Renal cortical epithelial cell (primary cell): Measurements from ENCODE around the gene ZHX3. TPM values are rescaled to one million over a fixed set of nuclear protein-coding genes. Genes with fewer than 3 reads are reported as not detected.

Source experiments
- DNase-seq: peaks from one replicate; pipeline ENCODE4 v3.0.0-alpha.2; 2011; ENCODE audit warnings: low read depth
- total RNA-seq: library from RNA; depleted of rRNA; stranded (reverse); fragments of >200 nt; gene quantifications from 2 replicates; pipeline ENCODE4 v1.2.3, GENCODE V29; 2014

Gene ZHX3
- total RNA-seq, 1 donor from 2014 or later = 59.4 TPM

- peak; percentile 53 for DNase-seq
Observed at GRCh38 chr20:41223112-41223511, 94.4 kb downstream of the ZHX3 start.

- peak; percentile 37 for DNase-seq
Observed at GRCh38 chr20:41222703-41223102, 94.8 kb downstream of the ZHX3 start.

- peak; percentile 57 for DNase-seq
Observed at GRCh38 chr20:41222296-41222695, 95.2 kb downstream of the ZHX3 start.

GRCh38 chr20:41221614-41222218 is 95.8 kb downstream of the ZHX3 start:
- DNase-seq = no peak

GRCh38 chr20:41219824-41220223 is 97.7 kb downstream of the ZHX3 start:
- DNase-seq = no peak

GRCh38 chr20:41218466-41218865 is 99.1 kb downstream of the ZHX3 start:
- DNase-seq = peak; percentile 55

GRCh38 chr20:41217422-41217821 is 100.1 kb downstream of the ZHX3 start:
- DNase-seq = no peak

- DNase-seq = no peak
Observed at GRCh38 chr20:41214666-41215065, 102.9 kb downstream of the ZHX3 start.

GRCh38 chr20:41214202-41214601 is 103.3 kb downstream of the ZHX3 start:
- DNase-seq = no peak

GRCh38 chr20:41213150-41213820 is 104.2 kb downstream of the ZHX3 start:
- DNase-seq = peak; percentile 39

- DNase-seq = no peak
Observed at GRCh38 chr20:41205313-41205712, 112.2 kb downstream of the ZHX3 start.

- DNase-seq = no peak
Observed at GRCh38 chr20:41204304-41205265, 112.9 kb downstream of the ZHX3 start.

GRCh38 chr20:41203660-41204059 is 113.9 kb downstream of the ZHX3 start:
- DNase-seq = no peak

- DNase-seq = no peak
Observed at GRCh38 chr20:41202426-41202825, 115.1 kb downstream of the ZHX3 start.

- DNase-seq = no peak
Observed at GRCh38 chr20:41201760-41202159, 115.8 kb downstream of the ZHX3 start.

GRCh38 chr20:41200446-41201202 is 116.9 kb downstream of the ZHX3 start:
- DNase-seq = no peak

- DNase-seq = no peak
Observed at GRCh38 chr20:41198443-41198842, 119.1 kb downstream of the ZHX3 start.

- no peak for DNase-seq
Observed at GRCh38 chr20:41196653-41197225, 120.8 kb downstream of the ZHX3 start.

GRCh38 chr20:41192575-41192974 is 125.0 kb downstream of the ZHX3 start:
- DNase-seq = no peak

GRCh38 chr20:41191562-41192500 is 125.7 kb downstream of the ZHX3 start:
- no peak for DNase-seq
